Activated CD4-positive, alpha-beta T cell treated with anti-CD3 and anti-CD28 coated beads, Interleukin-2, amount 50 U/mL, for 4 hours (primary cell): ENCODE measurements around the gene MST1R.

Experiments
- DNase-seq, 2 experiments: peaks; one replicate each; pipeline ENCODE4 v3.0.0-alpha.2; 2020

MST1R gene

GRCh38 chr3:49872801-49873281 lies 30.8 kb downstream of the MST1R start:
- DNase-seq = no peak

DNA sequence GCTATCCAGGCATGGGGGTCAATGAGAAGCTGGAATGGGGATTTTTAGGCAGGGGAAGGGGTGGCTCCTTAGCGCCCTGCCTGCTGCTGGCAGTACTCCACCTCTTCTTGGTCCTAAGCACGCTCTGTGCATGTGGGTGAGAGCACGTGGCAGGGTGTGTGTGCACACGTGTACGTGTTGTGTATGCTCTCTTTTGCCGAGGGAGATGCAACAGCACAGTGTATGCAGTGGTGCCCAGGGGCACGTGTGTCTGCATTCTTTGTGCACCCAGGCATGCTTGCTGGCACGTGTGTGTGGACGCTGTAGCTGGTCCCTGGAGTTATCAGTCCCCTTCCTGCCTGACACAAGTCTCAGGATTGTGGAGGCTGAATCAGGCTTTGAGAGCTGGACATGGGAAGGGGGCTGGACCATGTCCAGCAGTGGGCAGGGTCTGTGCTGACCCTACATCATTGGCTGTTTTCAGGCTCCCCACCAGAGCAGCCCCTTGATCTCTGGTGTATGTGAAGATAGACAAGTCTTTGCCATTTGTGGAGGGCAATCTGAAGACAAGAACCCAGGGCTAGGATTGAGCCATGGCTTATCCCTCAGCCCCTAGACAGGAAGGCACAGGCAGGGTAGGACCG lies 32.0 kb downstream of the MST1R start:
- no peak for DNase-seq

- no peak for DNase-seq
These were observed 34.0 kb downstream of the MST1R start, which contains the start of gene CAMKV for GRCh38 chr3:49869525-49870126. Gene CAMKV, minus strand, starts transcription at chr3:49869906. Its CDS starts 7,518 bp downstream, at chr3:49862388.

- DNase-seq = no peak
These were observed 34.7 kb downstream of the MST1R start for GRCh38 chr3:49868862-49869466.

- no peak for DNase-seq
These were observed 35.8 kb downstream of the MST1R start for GRCh38 chr3:49867871-49868321.

GRCh38 chr3:49867400-49867799 lies 36.3 kb downstream of the MST1R start:
- DNase-seq = no peak

DNA sequence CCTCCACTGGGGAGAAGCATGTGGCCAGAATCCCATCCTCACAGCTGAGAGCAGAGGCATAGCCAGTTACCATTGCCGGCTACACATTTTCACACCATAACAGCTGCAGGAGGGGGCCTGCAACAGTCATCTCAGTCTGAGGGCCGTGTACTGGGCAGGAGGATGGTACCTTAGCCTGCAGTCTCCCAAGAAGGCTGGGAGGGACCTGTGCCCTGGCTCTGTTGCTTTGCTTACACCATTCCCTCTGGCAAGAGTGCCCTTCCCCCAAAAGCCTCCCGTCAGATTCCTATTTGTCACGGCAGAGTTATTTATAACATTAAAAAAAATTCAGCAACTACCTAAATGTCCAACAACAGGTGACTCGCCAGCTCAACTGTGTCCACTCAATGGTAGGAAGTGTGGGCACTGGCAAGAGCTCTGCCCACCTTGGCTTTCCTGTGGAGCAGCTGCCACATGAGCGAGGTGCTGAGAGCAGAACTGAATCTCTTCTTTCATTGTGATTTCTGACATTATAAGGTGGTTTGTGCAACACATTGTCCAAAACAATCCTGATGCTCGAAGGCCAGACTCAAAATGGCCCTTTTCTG lies 38.4 kb downstream of the MST1R start:
- no peak for DNase-seq

- DNase-seq = no peak
These were observed 39.2 kb downstream of the MST1R start for GRCh38 chr3:49864505-49864904.

GRCh38 chr3:49859576-49860305 lies 43.9 kb downstream of the MST1R start:
- no peak for DNase-seq

- DNase-seq = peak; percentile 91
These were observed 47.3 kb downstream of the MST1R start, which contains the start of gene TRAIP for GRCh38 chr3:49856181-49857005. Gene TRAIP, minus strand, starts transcription at chr3:49856564. Its CDS starts 111 bp downstream, at chr3:49856453.

GRCh38 chr3:49855662-49856061 lies 48.0 kb downstream of the MST1R start:
- DNase-seq = no peak

DNA sequence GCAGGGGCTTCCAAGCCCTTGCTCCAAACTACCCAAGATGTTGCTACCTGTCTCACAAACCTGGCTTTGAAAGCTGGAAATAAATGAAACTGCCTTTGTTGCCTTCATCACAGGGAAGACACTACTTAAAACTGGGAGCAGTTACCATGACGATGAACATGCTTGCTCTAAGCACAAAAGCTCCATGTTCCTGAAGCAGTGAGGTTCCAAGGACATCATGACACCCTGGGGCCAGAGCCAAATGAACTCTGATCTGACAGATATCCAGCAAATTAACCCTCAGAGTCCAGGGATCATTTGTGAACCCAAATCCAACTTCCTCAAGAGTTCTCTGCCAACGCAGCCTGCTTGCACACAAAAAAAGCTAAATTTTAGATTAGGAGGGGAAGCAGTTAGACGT lies 58.0 kb downstream of the MST1R start:
- DNase-seq = no peak

- DNase-seq = no peak
These were observed 59.0 kb downstream of the MST1R start for GRCh38 chr3:49844464-49845183.

- DNase-seq = no peak
These were observed 60.7 kb downstream of the MST1R start for GRCh38 chr3:49842843-49843517.

- DNase-seq = no peak
These were observed 61.9 kb downstream of the MST1R start for GRCh38 chr3:49841806-49842205.

DNA sequence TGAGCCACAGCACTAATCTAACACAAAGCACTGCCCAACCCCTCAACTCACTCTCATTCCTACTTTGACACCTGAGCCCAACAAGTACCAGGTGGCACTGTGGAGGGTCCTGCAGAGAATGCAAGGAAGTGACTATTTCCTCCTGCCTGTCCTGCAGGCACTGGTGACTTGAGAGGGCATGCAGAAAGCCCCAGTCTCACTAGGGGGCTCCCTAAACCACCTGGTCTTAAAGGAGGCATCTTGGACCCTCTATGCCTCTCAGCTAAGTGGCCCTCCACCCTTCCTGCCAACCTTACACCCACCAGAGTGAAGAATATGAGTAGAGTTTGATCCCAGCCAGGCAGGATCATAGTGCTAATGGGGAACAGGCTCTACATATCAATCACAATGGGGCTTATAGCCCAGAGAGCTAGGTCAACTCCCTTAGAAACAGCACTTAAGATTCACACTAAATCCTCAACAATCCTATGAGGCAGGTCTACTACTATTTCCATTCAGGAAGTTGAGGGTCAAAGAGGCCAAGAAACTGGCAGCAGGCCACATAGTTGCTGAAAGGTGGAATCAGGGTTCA lies 62.5 kb downstream of the MST1R start:
- DNase-seq = no peak

DNA sequence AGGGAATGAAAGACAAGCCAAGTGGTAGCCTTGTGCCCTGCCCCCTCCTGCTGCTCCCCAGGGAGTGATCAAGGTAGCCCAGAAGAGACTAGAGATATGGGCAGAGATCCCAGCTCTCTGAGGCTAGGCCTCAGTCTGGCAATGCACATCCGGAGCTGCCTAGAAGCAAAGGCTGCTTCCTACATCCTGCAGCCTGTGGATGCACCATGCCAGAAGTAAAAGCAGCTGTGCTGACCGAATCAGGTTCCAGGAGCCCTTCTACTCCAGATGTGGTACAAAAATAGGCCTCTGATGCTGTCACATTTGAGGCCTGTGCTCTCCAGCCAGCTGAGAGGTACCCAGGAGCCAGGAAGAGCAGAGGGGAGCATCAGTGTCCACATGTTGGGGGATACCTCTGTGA lies 63.3 kb downstream of the MST1R start:
- no peak for DNase-seq

GRCh38 chr3:49839193-49839809 lies 64.4 kb downstream of the MST1R start:
- DNase-seq = peak; percentile 79 to 80
